IPS-18a (cell line): ENCODE data around the gene TOR3A.

ENCODE experiments used
- H3K27ac ChIP-seq: one replicate; pipeline ENCODE4 v1.5.1; 2013; ENCODE audit warnings: low read length
- H3K27me3 ChIP-seq: one replicate; pipeline ENCODE4 v1.6.1; 2013; ENCODE audit warnings: mild to moderate bottlenecking, low read length; ENCODE audit not compliant: control insufficient read depth, insufficient read depth
- H3K36me3 ChIP-seq: one replicate; pipeline ENCODE4 v1.6.1; 2013; ENCODE audit warnings: low read depth, low read length; ENCODE audit not compliant: control insufficient read depth
- H3K4me1 ChIP-seq: one replicate; pipeline ENCODE4 v1.6.1; 2013; ENCODE audit warnings: low read depth, low read length; ENCODE audit not compliant: control insufficient read depth
- H3K4me3 ChIP-seq: one replicate; pipeline ENCODE4 v1.5.1; 2013; ENCODE audit warnings: low read length
- H3K9ac ChIP-seq: one replicate; pipeline ENCODE4 v1.6.1; 2013; ENCODE audit warnings: mild to moderate bottlenecking, low read length, moderate library complexity
- H3K9me3 ChIP-seq: one replicate; pipeline ENCODE4 v1.6.1; 2013; ENCODE audit warnings: low read depth, low read length; ENCODE audit not compliant: control insufficient read depth

TOR3A gene

GRCh38 chr1:179079113-179079761, 2.6 kb upstream of the TOR3A start:
- Histone ChIP-seq H3K27ac (no peak overlapping the region), H3K27me3 (peaks cover 6% of the 10 kb centered on the region), H3K4me1 (peaks cover 6% of the 10 kb centered on the region), H3K9me3 (no peaks in the 10 kb centered on the region), H3K9ac (no peak overlapping the region), H3K4me3 (no peak overlapping the region), H3K36me3 (no peaks in the 10 kb centered on the region)

- Histone ChIP-seq H3K27me3 (peaks cover 6% of the 10 kb centered on the region), H3K36me3 (no peaks in the 10 kb centered on the region), H3K27ac (no peak overlapping the region), H3K9me3 (no peaks in the 10 kb centered on the region), H3K9ac (peak overlapping the region; percentile 12), H3K4me3 (peak overlapping the region; percentile 67), H3K4me1 (peaks cover 6% of the 10 kb centered on the region)
Measured at GRCh38 chr1:179080866-179081686, 794 bp upstream of the TOR3A start.

- H3K27ac ChIP-seq: no peak overlapping the region
- no peaks in the 10 kb centered on the region for H3K36me3 ChIP-seq
- H3K27me3 ChIP-seq: peaks cover 6% of the 10 kb centered on the region
- peak overlapping the region; percentile 12 for H3K9ac ChIP-seq
- H3K9me3 ChIP-seq: no peaks in the 10 kb centered on the region
- peaks cover 12% of the 10 kb centered on the region for H3K4me1 ChIP-seq
- peak overlapping the region; percentile 67 for H3K4me3 ChIP-seq
Measured at GRCh38 chr1:179082333-179082998, 596 bp downstream of the TOR3A start.

GRCh38 chr1:179082999-179083335, 1.1 kb downstream of the TOR3A start:
- Histone ChIP-seq H3K9me3 (no peaks in the 10 kb centered on the region), H3K36me3 (no peaks in the 10 kb centered on the region), H3K27ac (no peak overlapping the region), H3K9ac (peak overlapping the region; percentile 12), H3K4me3 (peak overlapping the region; percentile 67), H3K4me1 (peaks cover 12% of the 10 kb centered on the region), H3K27me3 (peaks cover 6% of the 10 kb centered on the region)

GRCh38 chr1:179083533-179083932, 1.7 kb downstream of the TOR3A start:
- peaks cover 15% of the 10 kb centered on the region for H3K4me1 ChIP-seq
- H3K36me3 ChIP-seq: no peaks in the 10 kb centered on the region
- H3K4me3 ChIP-seq: no peak overlapping the region
- no peaks in the 10 kb centered on the region for H3K9me3 ChIP-seq
- H3K27me3 ChIP-seq: peaks cover 6% of the 10 kb centered on the region
- H3K9ac ChIP-seq: no peak overlapping the region
- H3K27ac ChIP-seq: no peak overlapping the region

GRCh38 chr1:179087665-179088064, 5.8 kb downstream of the TOR3A start:
- Histone ChIP-seq H3K4me3 (peak overlapping the region; percentile 63), H3K27ac (no peak overlapping the region), H3K27me3 (peaks cover 5% of the 10 kb centered on the region), H3K9ac (peak overlapping the region; percentile 35), H3K36me3 (peaks cover 3% of the 10 kb centered on the region), H3K4me1 (peaks cover 12% of the 10 kb centered on the region), H3K9me3 (no peaks in the 10 kb centered on the region)

- Histone ChIP-seq H3K27me3 (no peaks in the 10 kb centered on the region), H3K9ac (no peak overlapping the region), H3K4me3 (no peak overlapping the region), H3K27ac (no peak overlapping the region), H3K36me3 (peaks cover 20% of the 10 kb centered on the region), H3K9me3 (no peaks in the 10 kb centered on the region), H3K4me1 (peaks cover 12% of the 10 kb centered on the region)
Measured at GRCh38 chr1:179089827-179090482, 8.1 kb downstream of the TOR3A start.

- no peak overlapping the region for H3K27ac ChIP-seq
- peaks cover 12% of the 10 kb centered on the region for H3K4me1 ChIP-seq
- H3K27me3 ChIP-seq: no peaks in the 10 kb centered on the region
- H3K4me3 ChIP-seq: no peak overlapping the region
- H3K9ac ChIP-seq: no peak overlapping the region
- no peaks in the 10 kb centered on the region for H3K9me3 ChIP-seq
- peaks cover 26% of the 10 kb centered on the region for H3K36me3 ChIP-seq
Measured at GRCh38 chr1:179090522-179090921, 8.7 kb downstream of the TOR3A start.

- peaks cover 12% of the 10 kb centered on the region for H3K4me1 ChIP-seq
- H3K27ac ChIP-seq: no peak overlapping the region
- H3K9me3 ChIP-seq: no peaks in the 10 kb centered on the region
- no peak overlapping the region for H3K9ac ChIP-seq
- no peak overlapping the region for H3K4me3 ChIP-seq
- no peaks in the 10 kb centered on the region for H3K27me3 ChIP-seq
- peaks cover 30% of the 10 kb centered on the region for H3K36me3 ChIP-seq
Measured at GRCh38 chr1:179090923-179091322, 9.1 kb downstream of the TOR3A start.

- Histone ChIP-seq H3K27me3 (no peaks in the 10 kb centered on the region), H3K9me3 (no peaks in the 10 kb centered on the region), H3K27ac (no peak overlapping the region), H3K4me1 (peaks cover 12% of the 10 kb centered on the region), H3K9ac (no peak overlapping the region), H3K36me3 (peaks cover 36% of the 10 kb centered on the region), H3K4me3 (no peak overlapping the region)
Measured at GRCh38 chr1:179091691-179092165, 9.9 kb downstream of the TOR3A start.

GRCh38 chr1:179092896-179093461, 11.1 kb downstream of the TOR3A start:
- Histone ChIP-seq H3K4me1 (peaks cover 6% of the 10 kb centered on the region), H3K27me3 (no peaks in the 10 kb centered on the region), H3K9ac (no peak overlapping the region), H3K9me3 (no peaks in the 10 kb centered on the region), H3K36me3 (peaks cover 41% of the 10 kb centered on the region), H3K4me3 (no peak overlapping the region), H3K27ac (no peak overlapping the region)
